H1 (cell line): ENCODE data around the gene ZBTB49. TPM values are rescaled to one million over a fixed set of nuclear protein-coding genes. Genes with fewer than 3 reads are reported as not detected.

Experiments
- CTCF ChIA-PET: fragments of 300-600 bp; sonication (Branson Sonifier 250); formaldehyde crosslinking; loops from one replicate; lab custom pipeline; 2021; ENCODE audit not compliant: partially characterized antibody; lab: Charles Lee
- POLR2A ChIA-PET: fragments of 300-600 bp; sonication (Branson Sonifier 250); formaldehyde crosslinking; loops from one replicate; lab custom pipeline; 2021; ENCODE audit warnings: inconsistent platforms; ENCODE audit not compliant: partially characterized antibody; lab: Charles Lee
- DNase-seq, 2 experiments: peaks; one replicate each; pipeline versions ENCODE4 v3.0.0 to v3.0.0-alpha.2; 2010 to 2022; ENCODE audit warnings: low spot score in 2 of 2, low read depth in 1 of 2, mixed read lengths in 1 of 2
- FAIRE-seq: peaks from 2 replicates; lab custom pipeline; 2011; peaks lifted over from hg19 to GRCh38; lab: Jason Lieb, UNC
- H2AFZ ChIP-seq: 2 replicates; pipeline ENCODE4 v1.8.1; 2012; ENCODE audit warnings: low read length, inconsistent platforms
- H2AK5ac ChIP-seq: 2 replicates; pipeline ENCODE4 v1.6.1; 2013; ENCODE audit warnings: low read depth, low read length
- H2BK120ac ChIP-seq: replicated peaks from 2 replicates; pipeline ENCODE3; 2013; ENCODE audit warnings: low read depth, low read length, inconsistent platforms
- H2BK12ac ChIP-seq: 2 replicates; pipeline ENCODE4 v1.6.1; 2013; ENCODE audit warnings: low read depth, low read length
- H2BK15ac ChIP-seq: 2 replicates; pipeline ENCODE4 v1.6.1; 2013; ENCODE audit warnings: low read length
- H2BK20ac ChIP-seq: 2 replicates; pipeline ENCODE4 v1.6.1; 2013; ENCODE audit warnings: low read length
- H2BK5ac ChIP-seq: 2 replicates; pipeline ENCODE4 v1.6.1; 2013; ENCODE audit warnings: low read depth, low read length
- H3K14ac ChIP-seq: 2 replicates; pipeline ENCODE4 v1.6.1; 2013; ENCODE audit warnings: inconsistent platforms; ENCODE audit not compliant: insufficient read length
- H3K18ac ChIP-seq: 2 replicates; pipeline ENCODE4 v1.6.1; 2013; ENCODE audit warnings: low read length; ENCODE audit errors: extremely low read depth
- H3K23ac ChIP-seq: 2 replicates; pipeline ENCODE4 v1.6.1; 2013; ENCODE audit warnings: inconsistent platforms; ENCODE audit not compliant: insufficient read length
- H3K23me2 ChIP-seq: 2 replicates; pipeline ENCODE4 v1.6.1; 2013; ENCODE audit warnings: low read depth, low read length
- H3K27ac ChIP-seq: 2 replicates; pipeline ENCODE4 v1.6.1; 2011; ENCODE audit warnings: low read depth, low read length, inconsistent platforms
- H3K27me3 ChIP-seq, 4 experiments: replicated peaks in 1 of 4; 1 replicate in 1 of 4; 2 replicates in 3 of 4; pipeline versions ENCODE4 v1.6.1 to v1.8.1; 2011 to 2013; ENCODE audit warnings: low read length in 3 of 4, mild to moderate bottlenecking in 3 of 4, inconsistent platforms in 2 of 4, mixed read lengths in 2 of 4, moderate library complexity in 1 of 4; ENCODE audit not compliant: control insufficient read depth in 3 of 4, insufficient read depth in 3 of 4; ENCODE audit errors: extremely low read depth in 1 of 4
- H3K36me3 ChIP-seq, 4 experiments: 2 replicates each; pipeline versions ENCODE4 v1.6.1 to v1.8.1; 2011 to 2013; ENCODE audit warnings: mild to moderate bottlenecking in 4 of 4, low read length in 3 of 4, moderate library complexity in 2 of 4, control low read depth in 1 of 4, inconsistent platforms in 1 of 4; ENCODE audit not compliant: insufficient read depth in 4 of 4, control insufficient read depth in 2 of 4
- H3K4ac ChIP-seq: replicated peaks from 2 replicates; pipeline ENCODE3; 2013; ENCODE audit warnings: low read length, low read depth, mixed read lengths, inconsistent platforms; ENCODE audit not compliant: insufficient read length
- H3K4me1 ChIP-seq, 4 experiments: replicated peaks in 1 of 4; 1 replicate in 1 of 4; 2 replicates in 3 of 4; pipeline versions ENCODE4 v1.6.1 to v1.8.1; 2011 to 2013; ENCODE audit warnings: low read length in 3 of 4, inconsistent platforms in 2 of 4, mixed read lengths in 1 of 4; ENCODE audit not compliant: insufficient read depth in 4 of 4, control insufficient read depth in 3 of 4
- H3K4me2 ChIP-seq, 2 experiments: 2 replicates each; pipeline versions ENCODE4 v1.6.1 to v1.8.1; 2011 to 2013; ENCODE audit warnings: low read depth in 2 of 2, low read length in 2 of 2, control low read depth in 1 of 2, inconsistent platforms in 1 of 2, mild to moderate bottlenecking in 1 of 2; ENCODE audit not compliant: insufficient read depth in 1 of 2
- H3K4me3 ChIP-seq, 4 experiments: fragments of 200-600, 300-600 bp in 1 of 4; sonication (generic), shearing (Covaris generic), sonication (Bioruptor Twin) in 1 of 4; 2 replicates each; pipeline versions ENCODE4 v1.5.1 to v1.8.1; 2011 to 2016; ENCODE audit warnings: low read length in 4 of 4, low read depth in 3 of 4, control low read depth in 2 of 4, inconsistent platforms in 2 of 4, mild to moderate bottlenecking in 2 of 4, mixed read lengths in 1 of 4, moderate library complexity in 1 of 4; ENCODE audit not compliant: insufficient read depth in 2 of 4; ENCODE audit errors: extremely low read depth in 1 of 4
- H3K56ac ChIP-seq: replicated peaks from 2 replicates; pipeline ENCODE3; 2013; ENCODE audit warnings: low read depth, mild to moderate bottlenecking, mixed read lengths, low read length, inconsistent platforms; ENCODE audit not compliant: insufficient read length
- H3K79me1 ChIP-seq: 2 replicates; pipeline ENCODE4 v1.6.1; 2013; ENCODE audit warnings: low read depth, low read length, control low read depth
- H3K79me2 ChIP-seq, 2 experiments: 2 replicates each; pipeline versions ENCODE4 v1.6.1 to v1.8.1; 2012 to 2013; ENCODE audit warnings: low read length in 2 of 2, mild to moderate bottlenecking in 2 of 2, inconsistent platforms in 1 of 2; ENCODE audit not compliant: insufficient read depth in 2 of 2, control insufficient read depth in 1 of 2
- H3K9ac ChIP-seq, 4 experiments: replicated peaks in 1 of 4; 1 replicate in 1 of 4; 2 replicates in 3 of 4; pipeline versions ENCODE4 v1.6.1 to v1.8.1; 2011 to 2013; ENCODE audit warnings: low read depth in 3 of 4, low read length in 3 of 4, control low read depth in 2 of 4, mild to moderate bottlenecking in 2 of 4, moderate library complexity in 2 of 4, inconsistent platforms in 1 of 4; ENCODE audit errors: extremely low read depth in 1 of 4
- H3K9me3 ChIP-seq, 2 experiments: 2 replicates each; pipeline versions ENCODE4 v1.6.1 to v1.8.1; 2012 to 2013; ENCODE audit warnings: mild to moderate bottlenecking in 2 of 2, moderate library complexity in 2 of 2, control low read depth in 1 of 2, inconsistent platforms in 1 of 2, low read depth in 1 of 2, low read length in 1 of 2, mixed read lengths in 1 of 2; ENCODE audit not compliant: insufficient read depth in 2 of 2
- H4K20me1 ChIP-seq, 2 experiments: replicated peaks in 1 of 2; 2 replicates each; pipeline versions ENCODE3 to v1.8.1; 2011 to 2013; ENCODE audit warnings: inconsistent platforms in 2 of 2, low read length in 2 of 2, mild to moderate bottlenecking in 1 of 2; ENCODE audit not compliant: insufficient read depth in 2 of 2, control insufficient read depth in 1 of 2
- H4K5ac ChIP-seq: 2 replicates; pipeline ENCODE4 v1.6.1; 2013; ENCODE audit warnings: low read length, low read depth, mixed read lengths, inconsistent platforms; ENCODE audit not compliant: insufficient read length
- H4K8ac ChIP-seq: 2 replicates; pipeline ENCODE4 v1.8.0; 2013; ENCODE audit warnings: mild to moderate bottlenecking, moderate library complexity, low read length, inconsistent platforms; ENCODE audit not compliant: insufficient read depth; ENCODE audit errors: extremely low read depth
- H4K91ac ChIP-seq: replicated peaks from 2 replicates; pipeline ENCODE3; 2013; ENCODE audit warnings: low read length, mixed read lengths, inconsistent platforms; ENCODE audit not compliant: insufficient read length
- CHD1 ChIP-seq: IDR thresholded peaks from 2 replicates; pipeline ENCODE4 v1.6.1; 2012; ENCODE audit warnings: low read depth, low read length, improper control_type of control experiment
- GABPA ChIP-seq: IDR thresholded peaks from 2 replicates; pipeline ENCODE4 v1.6.1; 2011; ENCODE audit warnings: mild to moderate bottlenecking, low read length, moderate library complexity, borderline replicate concordance; ENCODE audit not compliant: insufficient read depth
- POLR2A ChIP-seq, 2 experiments: IDR thresholded peaks; 1 replicate in 1 of 2; 2 replicates in 1 of 2; pipeline ENCODE4 v1.6.1; 2011; ENCODE audit warnings: low read depth in 2 of 2, low read length in 2 of 2, mild to moderate bottlenecking in 2 of 2; ENCODE audit errors: control extremely low read depth in 1 of 2
- RBBP5 ChIP-seq: IDR thresholded peaks from 2 replicates; pipeline ENCODE4 v1.7.1; 2012; ENCODE audit warnings: low read depth, mild to moderate bottlenecking, inconsistent platforms, low read length, moderate library complexity, borderline replicate concordance
- SIX5 ChIP-seq: IDR thresholded peaks from 2 replicates; pipeline ENCODE4 v1.6.1; 2011; ENCODE audit warnings: mild to moderate bottlenecking, low read depth, low read length
- WGBS, 2 experiments: shearing (Covaris generic) in 1 of 2; methylation state at CpG; one replicate each; pipeline versions ENCODE4 v1.1.6 to v1.1.7; 2013 to 2015; ENCODE audit warnings: low lambda C conversion rate in 2 of 2, mixed read lengths in 2 of 2, inconsistent platforms in 1 of 2, low coverage in 1 of 2, missing lambda C conversion rate in 1 of 2; ENCODE audit not compliant: insufficient replicate concordance in 2 of 2, insufficient coverage in 1 of 2, insufficient read length in 1 of 2; ENCODE audit errors: extremely low coverage in 1 of 2, missing lambda C conversion rate in 1 of 2; 5-methylcytosine and 5-hydroxymethylcytosine counted together
- long read RNA-seq, 2 experiments: library from RNA in 1 of 2; library from capped mRNA in 1 of 2; stranded (forward); transcript quantifications; one replicate each; pipeline ENCODE4 v2.0.0, GENCODE V29; 2021; ENCODE audit warnings: inconsistent platforms in 1 of 2
- polyA minus RNA-seq, 3 experiments: library from RNA; depleted of rRNA, polyadenylated mRNA; stranded (reverse); fragments of >200 nt; gene quantifications; 1 replicate in 2 of 3; 2 replicates in 1 of 3; pipeline ENCODE4 v1.2.3, GENCODE V29; 2011
- polyA plus RNA-seq, 7 experiments: library from polyadenylated mRNA; depleted of rRNA in 3 of 7; stranded (reverse) in 5 of 7; unstranded in 2 of 7; fragments of >200 nt in 5 of 7; fragments of 200-250 nt in 2 of 7; gene quantifications; 1 replicate in 5 of 7; 2 replicates in 1 of 7; 4 replicates in 1 of 7; pipeline versions ENCODE4 v1.2.1 to v1.2.3, GENCODE V29; 2011 to 2013; ENCODE audit warnings: missing spikeins in 2 of 7, mixed read lengths in 2 of 7
- total RNA-seq: library from RNA; stranded (reverse); fragmentation: NEBNext Ultra II Directional; extraction: Animal tissue kit (Norgen Biotek cat#: 25700); gene quantifications from 2 replicates; pipeline ENCODE4 v1.2.1, GENCODE V29; 2021

Gene ZBTB49, protein sequence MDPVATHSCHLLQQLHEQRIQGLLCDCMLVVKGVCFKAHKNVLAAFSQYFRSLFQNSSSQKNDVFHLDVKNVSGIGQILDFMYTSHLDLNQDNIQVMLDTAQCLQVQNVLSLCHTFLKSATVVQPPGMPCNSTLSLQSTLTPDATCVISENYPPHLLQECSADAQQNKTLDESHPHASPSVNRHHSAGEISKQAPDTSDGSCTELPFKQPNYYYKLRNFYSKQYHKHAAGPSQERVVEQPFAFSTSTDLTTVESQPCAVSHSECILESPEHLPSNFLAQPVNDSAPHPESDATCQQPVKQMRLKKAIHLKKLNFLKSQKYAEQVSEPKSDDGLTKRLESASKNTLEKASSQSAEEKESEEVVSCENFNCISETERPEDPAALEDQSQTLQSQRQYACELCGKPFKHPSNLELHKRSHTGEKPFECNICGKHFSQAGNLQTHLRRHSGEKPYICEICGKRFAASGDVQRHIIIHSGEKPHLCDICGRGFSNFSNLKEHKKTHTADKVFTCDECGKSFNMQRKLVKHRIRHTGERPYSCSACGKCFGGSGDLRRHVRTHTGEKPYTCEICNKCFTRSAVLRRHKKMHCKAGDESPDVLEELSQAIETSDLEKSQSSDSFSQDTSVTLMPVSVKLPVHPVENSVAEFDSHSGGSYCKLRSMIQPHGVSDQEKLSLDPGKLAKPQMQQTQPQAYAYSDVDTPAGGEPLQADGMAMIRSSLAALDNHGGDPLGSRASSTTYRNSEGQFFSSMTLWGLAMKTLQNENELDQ
- total RNA-seq (6.8 and 8.6 TPM in 2 replicates), polyA plus RNA-seq (2011; rRNA removed) (3.0 and 4.2 TPM in 2 replicates), polyA minus RNA-seq (2011; rRNA and poly(A)+ RNA removed) (8.1 and 9.1 TPM in 2 replicates)
- 4.5 TPM for polyA plus RNA-seq (2011; cell fraction: cytosol; rRNA removed)
- 5.7 TPM for polyA plus RNA-seq (2011; cell fraction: nucleus; rRNA removed)
- polyA plus RNA-seq (2012, experiment 1 of 2): 3.7 to 5.5 TPM (median 4.1 TPM) in 4 replicates
- polyA plus RNA-seq (2012, experiment 2 of 2): 1.3 TPM
- polyA plus RNA-seq (2013, experiment 1 of 2): 3.2 TPM
- polyA plus RNA-seq (2013, experiment 2 of 2): 3.0 TPM
- 2.7 TPM for polyA minus RNA-seq (2011; cell fraction: cytosol; rRNA and poly(A)+ RNA removed)
- 8.5 TPM for polyA minus RNA-seq (2011; cell fraction: nucleus; rRNA and poly(A)+ RNA removed)
- long read RNA-seq, experiment 1, partial matches to known transcripts: 0 of 5 reads
- long read RNA-seq, experiment 1, other reads (novel, unspliced or antisense): 5 of 5 reads
- long read RNA-seq, experiment 2: 0 reads

DNA sequence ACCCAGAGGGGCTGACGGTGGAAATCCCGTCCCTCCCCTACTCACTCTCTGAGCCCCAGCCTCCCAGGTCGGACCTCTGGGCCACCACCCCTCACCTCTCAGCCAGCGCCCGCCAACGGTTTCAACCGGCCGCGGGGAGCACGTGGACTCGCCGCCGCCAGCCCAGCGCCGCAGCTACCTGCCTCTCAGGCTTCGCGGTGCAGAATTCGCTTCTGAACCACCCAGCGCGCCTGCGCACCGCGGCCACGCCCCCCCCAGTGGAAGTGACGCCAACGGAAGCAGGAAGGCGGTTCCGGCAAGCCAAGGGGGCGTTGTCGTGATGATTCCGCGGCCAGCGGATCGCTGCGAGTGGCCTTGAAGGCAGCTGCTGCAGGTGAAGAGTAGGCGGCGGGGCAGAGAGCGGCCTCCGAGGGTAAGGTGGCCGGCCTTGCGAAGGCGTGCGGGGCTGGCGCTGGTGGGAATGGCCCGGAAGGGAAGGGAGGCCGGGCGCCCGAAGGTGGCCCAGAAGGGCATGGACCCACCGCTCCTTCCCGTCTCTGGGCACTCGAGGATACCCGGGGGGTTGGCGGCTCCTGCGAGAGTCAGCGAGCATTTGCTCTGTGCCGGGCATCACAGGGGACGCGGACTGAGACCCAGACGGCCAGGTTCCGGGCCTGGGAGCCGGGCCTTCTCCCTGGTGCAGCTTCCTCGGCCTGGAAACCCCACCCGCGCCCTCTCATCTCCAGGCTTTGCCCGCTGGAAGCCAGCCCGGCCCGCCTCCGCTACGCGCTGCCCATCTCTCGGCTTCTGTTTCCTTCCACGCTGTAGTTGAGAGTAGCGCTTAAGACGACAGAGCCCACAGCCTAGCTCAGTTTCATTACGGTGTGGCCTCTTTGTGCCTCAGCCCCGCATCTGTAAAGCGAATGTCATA lies at the start of gene ZBTB49, which contains the start of gene LYAR:
ZBTB49 (plus strand) TSS at position 311 of the 910 bp plus-strand sequence. CDS start 9,695 bp downstream, outside the sequence.
LYAR (minus strand) TSS at position 214 of the 910 bp plus-strand sequence. CDS start 6,412 bp downstream, outside the sequence.
- peaks cover 18 to 72% of the 10 kb centered on the region in 2 experiments for H3K79me2 ChIP-seq
- H3K56ac ChIP-seq: no peak within 1 kb of the TSS
- no peak within 1 kb of the TSS for H3K14ac ChIP-seq
- peak within 1 kb of the TSS; percentile 54; the same call in 1 of the 2 replicates for H2AFZ ChIP-seq
- H3K23me2 ChIP-seq: peaks cover 16% of the 10 kb centered on the region
- H3K79me1 ChIP-seq: peaks cover 15% of the 10 kb centered on the region
- no peaks in the 10 kb centered on the region for H3K27me3 ChIP-seq
- peak within 1 kb of the TSS; percentile 80 to 92 (median 88) for H3K4me3 ChIP-seq
- H3K4me2 ChIP-seq: peak within 1 kb of the TSS; percentile 90 to 95
- CTCF ChIA-PET: interaction anchor here (0.9 kb wide), 1 partner anchor 14 kb away, joined by 3 read pairs; no protein-coding TSS in a partner anchor
- DNase-seq: peak; percentile 74 to 99
- 1% methylated on average over 77 of the region's 77 CpGs; no CpG with 5 or more reads in 1 of the 2 experiments for WGBS, 2 experiments
- no peak within 1 kb of the TSS for H3K4ac ChIP-seq
- peaks cover 0 to 15% (median 4%) of the 10 kb centered on the region in 4 experiments; a peak in 4 of 7 replicates for H3K4me1 ChIP-seq
- H2BK12ac ChIP-seq: no peak within 1 kb of the TSS
- no peak within 1 kb of the TSS for H4K5ac ChIP-seq
- 0 out of 2 replicates have a peak within 1 kb of the TSS, but pooled peaks have one; percentile 50 for H2BK5ac ChIP-seq
- H2BK15ac ChIP-seq: no peak within 1 kb of the TSS
- no peak within 1 kb of the TSS for H2BK120ac ChIP-seq
- peak within 1 kb of the TSS; percentile 53; the same call in 1 of the 2 replicates for H4K8ac ChIP-seq
- H3K27ac ChIP-seq: no peak within 1 kb of the TSS
- 0 out of 2 replicates have a peak within 1 kb of the TSS, but pooled peaks have one; percentile 51 for H3K18ac ChIP-seq
- no peak within 1 kb of the TSS; the same call in 1 of the 2 replicates for H2AK5ac ChIP-seq
- H4K91ac ChIP-seq: no peak within 1 kb of the TSS
- peak within 1 kb of the TSS; percentile 65 to 86 (median 70) for H3K9ac ChIP-seq
- peaks cover 0 to 25% of the 10 kb centered on the region in 2 experiments for H4K20me1 ChIP-seq
- H3K9me3 ChIP-seq: no peaks in the 10 kb centered on the region
- H3K36me3 ChIP-seq: peaks cover 2 to 14% (median 9%) of the 10 kb centered on the region in 4 experiments; a peak in 6 of 8 replicates
- POLR2A ChIA-PET: interaction anchor here (1.4 kb wide), 1 partner anchor 17 kb away, joined by 3 read pairs; no protein-coding TSS in a partner anchor
- H2BK20ac ChIP-seq: no peak within 1 kb of the TSS
- FAIRE-seq: no peak
- H3K23ac ChIP-seq: no peak within 1 kb of the TSS
- no peak for TF ChIP-seq SIX5
- TF ChIP-seq GABPA: peak; percentile 74; the same call in 1 of the 2 replicates
- no peak for TF ChIP-seq CHD1
- peak in 1 of 2 experiments; percentile 75; a peak in 1 of 3 replicates for TF ChIP-seq POLR2A (IDR thresholded peaks at IDR 0.05; ENCODE audit: control extremely low read depth in 1 of 2, low read depth in 2 of 2, low read length in 2 of 2)
- TF ChIP-seq RBBP5: 0 out of 2 replicates have a peak, but pooled peaks have one; percentile 49
